Tibial nerve (tissue), 4 donors: ENCODE measurements around the gene NEXMIF. TPM values are rescaled to one million over a fixed set of nuclear protein-coding genes. Genes with fewer than 3 reads are reported as not detected.
"Not testable (repeated sequence)": the region's sequence is repeated elsewhere in the genome, so short reads cannot be mapped to it uniquely, and the experiment has no call there.

ENCODE experiments used
- DNase-seq, 2 donors: peaks; one replicate each; pipeline ENCODE4 v3.0.0-alpha.2; 2019; ENCODE audit warnings: low spot score in 2 of 2
- H3K27ac ChIP-seq, 4 donors: fragments of 200-600 bp; sonication (generic) in 3 of 4; one replicate each; pipeline ENCODE4 v1.5.1; 2017 to 2019; ENCODE audit warnings: mild to moderate bottlenecking in 1 of 4
- H3K27me3 ChIP-seq, 2 donors: fragments of 200-600 bp; sonication (generic) in 1 of 2; one replicate each; pipeline versions ENCODE4 v1.5.1 to v1.6.0; 2017 to 2019
- H3K36me3 ChIP-seq, 3 donors: fragments of 200-600 bp; sonication (generic); one replicate each; pipeline ENCODE4 v1.5.1; 2018 to 2019
- H3K4me1 ChIP-seq, 4 donors: fragments of 200-600 bp; sonication (generic) in 3 of 4; one replicate each; pipeline ENCODE4 v1.5.1; 2017 to 2019
- H3K4me3 ChIP-seq, 4 donors: fragments of 200-600 bp; sonication (generic) in 3 of 4; one replicate each; pipeline ENCODE4 v1.5.1; 2017 to 2019; ENCODE audit warnings: mild to moderate bottlenecking in 1 of 4, moderate library complexity in 1 of 4
- H3K9me3 ChIP-seq, 4 donors: fragments of 200-600 bp; sonication (generic) in 3 of 4; one replicate each; pipeline ENCODE4 v1.5.1; 2017 to 2019
- EP300 ChIP-seq, 2 donors: sonication (generic); formaldehyde crosslinking; IDR thresholded peaks; one replicate each; pipeline ENCODE4 v1.6.1; 2017; ENCODE audit warnings: antibody characterized with exemption in 2 of 2, mild to moderate bottlenecking in 1 of 2
- POLR2A ChIP-seq, 2 donors: fragments of 450-650 bp; IDR thresholded peaks; one replicate each; pipeline ENCODE4 v1.6.1; 2017; ENCODE audit warnings: antibody characterized with exemption in 2 of 2, mild to moderate bottlenecking in 2 of 2, moderate library complexity in 2 of 2
- WGBS, 2 donors: methylation state at CpG; one replicate each; pipeline ENCODE4 v1.1.5; 2018; 5-methylcytosine and 5-hydroxymethylcytosine counted together
- small RNA-seq: library from RNA; depleted of rRNA; stranded (forward); fragments of <200 nt; gene quantifications from one replicate; pipeline ENCODE3, GENCODE V24; 2016
- total RNA-seq, 4 donors: library from RNA; depleted of rRNA; stranded (reverse); fragments of >200 nt; gene quantifications; one replicate each; pipeline ENCODE4 v1.1.0, GENCODE V29; 2016
- TF ChIP-seq, protein P1 (sequence below), 5 experiments: fragments of 200-600 bp in 3 of 5; fragments of 450-650 bp in 2 of 5; sonication (generic) in 3 of 5; IDR thresholded peaks; one replicate each; pipeline ENCODE4 v1.5.1; 2016 to 2019; ENCODE audit warnings: antibody characterized with exemption in 5 of 5, mild to moderate bottlenecking in 3 of 5, moderate library complexity in 2 of 5

Gene NEXMIF
- total RNA-seq, 4 donors from 2014 or later: 0.78 to 2.1 (median 1.1) TPM

DNA sequence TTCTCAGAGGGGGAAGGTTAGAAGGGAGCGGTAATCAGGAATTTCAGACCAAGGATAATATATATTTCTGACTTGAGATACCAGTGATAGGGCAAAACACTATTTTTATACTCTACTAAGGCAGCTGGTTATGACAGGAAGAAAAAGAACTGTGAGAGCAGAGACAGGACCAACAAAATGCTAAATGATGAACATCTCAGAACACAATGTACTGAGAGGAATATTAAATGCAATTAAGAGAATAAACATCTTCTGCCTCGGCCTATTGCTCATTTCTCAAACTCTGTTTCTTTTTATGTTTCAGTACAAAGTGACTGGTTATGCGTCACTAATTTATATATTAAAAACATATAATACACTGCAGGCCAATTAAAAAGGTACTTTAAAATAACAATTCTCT, 188.8 kb downstream of the NEXMIF start:
- TF ChIP-seq, protein P1, sequence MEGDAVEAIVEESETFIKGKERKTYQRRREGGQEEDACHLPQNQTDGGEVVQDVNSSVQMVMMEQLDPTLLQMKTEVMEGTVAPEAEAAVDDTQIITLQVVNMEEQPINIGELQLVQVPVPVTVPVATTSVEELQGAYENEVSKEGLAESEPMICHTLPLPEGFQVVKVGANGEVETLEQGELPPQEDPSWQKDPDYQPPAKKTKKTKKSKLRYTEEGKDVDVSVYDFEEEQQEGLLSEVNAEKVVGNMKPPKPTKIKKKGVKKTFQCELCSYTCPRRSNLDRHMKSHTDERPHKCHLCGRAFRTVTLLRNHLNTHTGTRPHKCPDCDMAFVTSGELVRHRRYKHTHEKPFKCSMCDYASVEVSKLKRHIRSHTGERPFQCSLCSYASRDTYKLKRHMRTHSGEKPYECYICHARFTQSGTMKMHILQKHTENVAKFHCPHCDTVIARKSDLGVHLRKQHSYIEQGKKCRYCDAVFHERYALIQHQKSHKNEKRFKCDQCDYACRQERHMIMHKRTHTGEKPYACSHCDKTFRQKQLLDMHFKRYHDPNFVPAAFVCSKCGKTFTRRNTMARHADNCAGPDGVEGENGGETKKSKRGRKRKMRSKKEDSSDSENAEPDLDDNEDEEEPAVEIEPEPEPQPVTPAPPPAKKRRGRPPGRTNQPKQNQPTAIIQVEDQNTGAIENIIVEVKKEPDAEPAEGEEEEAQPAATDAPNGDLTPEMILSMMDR (IDR thresholded peaks at IDR 0.05): no peak
- TF ChIP-seq POLR2A (IDR thresholded peaks at IDR 0.05): no peak
- TF ChIP-seq EP300 (IDR thresholded peaks at IDR 0.05): no peak
- H3K27ac ChIP-seq: no peak overlapping the region
- H3K36me3 ChIP-seq: no peaks in the 10 kb centered on the region
- H3K27me3 ChIP-seq: peaks cover 0 to 5% of the 10 kb centered on the region in 2 donors
- DNase-seq: no peak
- no peaks in the 10 kb centered on the region for H3K9me3 ChIP-seq
- whole genome bisulfite sequencing, 2 donors: 83 to 89% methylated on average over 3 of the region's 3 CpGs
- H3K4me3 ChIP-seq: no peak overlapping the region
- no peaks in the 10 kb centered on the region for H3K4me1 ChIP-seq

DNA sequence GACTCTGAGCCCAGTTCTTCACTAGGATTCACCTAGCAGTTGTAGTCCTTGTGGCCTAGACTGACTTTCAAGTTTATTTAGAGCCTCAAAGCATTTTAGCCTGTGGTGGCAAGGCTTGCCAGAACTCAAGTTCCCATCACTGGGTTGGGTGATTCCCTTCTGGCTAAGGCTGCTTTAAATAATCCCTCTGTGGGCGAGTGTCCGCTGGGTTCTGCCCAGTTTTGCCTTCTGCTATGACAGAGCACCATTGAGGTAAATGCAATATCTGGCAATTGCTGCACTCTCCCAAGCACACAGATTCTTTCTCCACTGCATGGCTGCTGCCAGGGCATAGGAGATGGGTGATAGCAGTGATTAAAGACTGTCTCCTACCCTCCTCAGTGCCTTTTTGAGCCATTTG, 220.0 kb downstream of the NEXMIF start:
- no peak for TF ChIP-seq EP300 (IDR thresholded peaks at IDR 0.05)
- TF ChIP-seq, protein P1 (IDR thresholded peaks at IDR 0.05): no peak
- no peak for TF ChIP-seq POLR2A (IDR thresholded peaks at IDR 0.05)
- no peak overlapping the region for H3K27ac ChIP-seq
- no peaks in the 10 kb centered on the region for H3K9me3 ChIP-seq
- DNase-seq: no peak
- WGBS, 2 donors: 74% methylated on average over 2 of the region's 2 CpGs; no CpG with 5 or more reads in 1 of the 2 donors
- no peak overlapping the region for H3K4me3 ChIP-seq
- no peaks in the 10 kb centered on the region for H3K4me1 ChIP-seq
- H3K27me3 ChIP-seq: peaks cover 0 to 10% of the 10 kb centered on the region in 2 donors
- H3K36me3 ChIP-seq: no peaks in the 10 kb centered on the region

DNA sequence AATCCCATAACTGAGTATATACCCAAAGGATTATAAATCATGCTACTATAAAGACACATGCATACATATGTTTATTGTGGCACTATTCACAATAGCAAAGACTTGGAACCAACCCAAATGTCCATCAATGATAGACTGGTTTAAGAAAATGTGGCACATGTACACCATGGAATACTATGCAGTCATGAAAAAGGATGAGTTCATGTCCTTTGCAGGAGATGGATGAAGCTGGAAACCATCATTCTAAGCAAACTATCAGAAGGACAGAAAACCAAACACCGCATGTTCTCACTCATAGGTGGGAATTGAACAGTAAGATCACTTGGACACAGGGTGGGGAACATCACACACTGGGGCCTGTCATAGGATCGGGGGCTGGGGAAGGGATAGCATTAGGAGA, 223.9 kb downstream of the NEXMIF start:
- H3K36me3 ChIP-seq, H3K27ac ChIP-seq, H3K4me3 ChIP-seq, H3K9me3 ChIP-seq, H3K27me3 ChIP-seq, H3K4me1 ChIP-seq, DNase-seq: not testable (repeated sequence)
- 90 to 97% methylated on average over 2 of the region's 2 CpGs for WGBS, 2 donors

DNA sequence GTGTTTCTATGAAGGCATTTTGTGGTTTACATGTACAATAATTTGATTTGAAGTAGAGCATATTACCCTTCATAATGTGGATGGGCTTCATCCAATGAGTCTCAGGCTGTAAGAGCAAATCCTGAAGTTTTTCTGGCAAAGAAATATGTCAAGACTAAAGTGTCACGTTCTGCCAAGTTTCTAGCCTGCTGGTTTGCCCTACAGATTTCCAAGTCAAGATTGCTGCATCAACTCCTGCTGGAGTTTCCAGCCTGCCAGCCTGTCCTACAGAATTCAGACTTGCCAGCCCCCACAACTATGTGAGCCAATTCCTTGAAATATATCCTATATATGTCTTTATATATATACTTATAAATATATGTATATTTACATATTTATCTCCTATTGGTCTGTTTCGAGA, 240.8 kb downstream of the NEXMIF start:
- no peak for TF ChIP-seq POLR2A (IDR thresholded peaks at IDR 0.05)
- TF ChIP-seq EP300 (IDR thresholded peaks at IDR 0.05): no peak
- TF ChIP-seq, protein P1 (IDR thresholded peaks at IDR 0.05): no peak
- 46 to 77% methylated on average over 2 of the region's 2 CpGs for WGBS, 2 donors

More for the DNA sequence above, 240.8 kb downstream of the NEXMIF start:
- H3K27me3 ChIP-seq: no peaks in the 10 kb centered on the region
- H3K4me3 ChIP-seq: no peak overlapping the region
- no peak for DNase-seq
- no peaks in the 10 kb centered on the region for H3K4me1 ChIP-seq
- no peaks in the 10 kb centered on the region for H3K36me3 ChIP-seq
- peaks cover 0 to 8% (median 1%) of the 10 kb centered on the region in 4 donors for H3K9me3 ChIP-seq
- no peak overlapping the region for H3K27ac ChIP-seq

Small RNAs within 50 kb of the gene (small RNA-seq; reads per million reads assigned to genes)
- gene AL139395.1: not detected

Other genes starting within 250 kb of the NEXMIF start
- gene ABCB7, start 230.8 kb upstream of the NEXMIF start, total RNA-seq: 10 to 100 TPM; 24.3 to 71.4 (median 35.3) TPM